RWPE2 (cell line): Measurements from ENCODE around the gene GUCY2D.

Experiments used
- ATAC-seq: fragments of 200-7000 bp; cut with Tn5 transposase; 3 replicates; pipeline ENCODE4 v1.9.1; 2021; ENCODE audit warnings: low read depth
- DNase-seq: peaks from one replicate; pipeline ENCODE4 v3.0.0-alpha.2; 2020; ENCODE audit warnings: low spot score
- H3K27ac ChIP-seq: fragments of 450-650 bp; 2 replicates; pipeline ENCODE4 v1.5.1; 2017; ENCODE audit warnings: mild to moderate bottlenecking; ENCODE audit not compliant: poor library complexity, severe bottlenecking
- H3K27me3 ChIP-seq: fragments of 250-450 bp; sonication (Bioruptor Pico); 2 replicates; pipeline ENCODE4 v1.5.1; 2021; ENCODE audit warnings: mild to moderate bottlenecking, moderate library complexity; ENCODE audit not compliant: insufficient read depth, poor library complexity, severe bottlenecking
- H3K36me3 ChIP-seq: fragments of 250-450 bp; sonication (Bioruptor Pico); 2 replicates; pipeline ENCODE4 v1.5.1; 2020; ENCODE audit warnings: low read depth, mild to moderate bottlenecking, moderate library complexity
- H3K4me1 ChIP-seq: fragments of 250-450 bp; sonication (Bioruptor Pico); 2 replicates; pipeline ENCODE4 v1.5.1; 2021; ENCODE audit warnings: mild to moderate bottlenecking, moderate library complexity; ENCODE audit not compliant: insufficient read depth, poor library complexity, severe bottlenecking
- H3K4me3 ChIP-seq: fragments of 250-450 bp; sonication (Bioruptor Pico); 2 replicates; pipeline ENCODE4 v1.5.1; 2021; ENCODE audit warnings: mild to moderate bottlenecking, moderate library complexity; ENCODE audit not compliant: severe bottlenecking
- H3K9me3 ChIP-seq: fragments of 250-450 bp; sonication (Bioruptor Pico); 2 replicates; pipeline ENCODE4 v1.5.1; 2021; ENCODE audit warnings: mild to moderate bottlenecking, moderate library complexity; ENCODE audit not compliant: severe bottlenecking
- CTCF ChIP-seq: fragments of 450-650 bp; IDR thresholded peaks from one replicate; pipeline ENCODE4 v1.5.1; 2017; ENCODE audit warnings: mild to moderate bottlenecking, moderate library complexity; ENCODE audit not compliant: poor library complexity, severe bottlenecking

The GUCY2D gene

DNA sequence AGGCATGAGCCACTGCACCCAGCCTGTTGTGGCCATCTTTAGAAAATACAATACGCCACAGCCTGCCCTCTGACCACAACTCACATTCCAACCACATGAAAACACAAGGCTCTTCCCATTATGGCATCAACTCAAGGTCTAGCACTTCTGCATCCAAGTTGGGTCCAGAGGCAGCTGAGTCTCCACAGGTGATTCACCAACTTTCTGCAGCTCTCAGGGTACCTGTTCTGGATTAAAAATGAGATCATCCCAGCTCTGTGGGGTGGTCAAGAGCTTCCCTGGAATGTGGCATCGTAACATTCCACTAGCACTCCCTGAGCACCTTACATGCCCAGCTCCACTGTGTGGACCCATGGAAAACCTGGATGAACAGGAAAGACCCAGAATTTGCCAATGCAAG, 9.9 kb upstream of the GUCY2D start:
- ATAC-seq: peak; percentile 76
- Histone ChIP-seq H3K9me3 (no peaks in the 10 kb centered on the region), H3K36me3 (no peaks in the 10 kb centered on the region), H3K27me3 (no peaks in the 10 kb centered on the region), H3K4me1 (peaks cover 5% of the 10 kb centered on the region), H3K27ac (peak overlapping the region; percentile 12), H3K4me3 (no peak overlapping the region)
- TF ChIP-seq CTCF: no peak
- DNase-seq: no peak

DNA sequence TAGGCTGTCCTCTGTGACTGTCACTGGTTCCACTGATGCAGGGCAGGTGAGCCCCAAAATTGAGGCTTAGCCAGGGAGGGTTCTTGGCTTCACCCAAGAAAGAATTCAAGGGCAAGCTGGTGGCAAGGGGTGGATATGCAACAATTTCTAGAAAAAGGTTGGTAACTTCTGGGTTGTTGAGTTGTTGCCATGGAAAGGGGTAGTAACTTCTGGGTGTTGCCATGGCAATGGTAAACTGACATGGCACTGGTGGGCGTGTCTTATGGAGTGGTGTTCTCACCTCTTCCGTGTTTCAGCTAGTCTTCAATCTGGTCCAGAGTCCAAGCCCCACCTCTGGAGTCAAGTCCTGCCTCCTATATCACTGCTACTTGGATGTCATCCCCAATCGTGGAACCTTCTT, 9.5 kb upstream of the GUCY2D start:
- H3K36me3 ChIP-seq: no peaks in the 10 kb centered on the region
- DNase-seq (no peak), ATAC-seq (no peak)

DNA sequence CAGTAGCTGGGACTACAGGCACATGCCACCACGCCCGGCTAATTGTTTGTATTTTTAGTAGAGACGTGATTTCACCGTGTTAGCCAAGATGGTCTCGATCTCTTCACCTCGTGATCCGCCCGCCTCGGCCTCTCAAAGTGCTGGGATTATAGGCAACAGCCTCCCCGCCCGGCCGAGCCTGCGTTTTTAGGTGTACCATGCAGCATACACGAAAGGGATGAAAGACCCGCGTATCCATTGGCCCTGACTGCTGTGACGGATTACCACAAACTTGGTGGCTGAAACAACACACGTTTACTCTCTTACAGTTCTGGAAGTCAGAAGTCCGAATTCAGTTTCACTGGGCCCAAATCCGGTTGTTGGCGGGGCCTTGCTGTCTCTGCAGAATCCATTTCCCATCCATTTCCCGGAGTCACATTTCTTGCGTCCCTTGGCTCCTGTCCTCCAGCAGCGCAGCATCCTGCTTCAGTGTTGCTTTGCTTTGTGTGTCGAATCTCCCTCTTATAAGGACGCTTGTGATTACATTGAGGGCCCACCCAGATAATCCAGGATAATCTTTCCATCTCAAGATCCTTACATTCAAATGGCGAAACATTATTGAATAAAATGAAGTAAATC, 8.3 kb upstream of the GUCY2D start:
- ATAC-seq: no peak
- Histone ChIP-seq H3K36me3 (no peaks in the 10 kb centered on the region), H3K27me3 (no peaks in the 10 kb centered on the region), H3K4me3 (no peak overlapping the region), H3K4me1 (peaks cover 5% of the 10 kb centered on the region), H3K9me3 (no peaks in the 10 kb centered on the region), H3K27ac (no peak overlapping the region)
- TF ChIP-seq CTCF: no peak
- DNase-seq: no peak

More for the DNA sequence above, 9.5 kb upstream of the GUCY2D start:
- H3K4me1 ChIP-seq: peaks cover 5% of the 10 kb centered on the region
- no peaks in the 10 kb centered on the region for H3K9me3 ChIP-seq
- no peak overlapping the region for H3K4me3 ChIP-seq
- peak overlapping the region; percentile 12 for H3K27ac ChIP-seq
- TF ChIP-seq CTCF: no peak
- no peaks in the 10 kb centered on the region for H3K27me3 ChIP-seq

DNA sequence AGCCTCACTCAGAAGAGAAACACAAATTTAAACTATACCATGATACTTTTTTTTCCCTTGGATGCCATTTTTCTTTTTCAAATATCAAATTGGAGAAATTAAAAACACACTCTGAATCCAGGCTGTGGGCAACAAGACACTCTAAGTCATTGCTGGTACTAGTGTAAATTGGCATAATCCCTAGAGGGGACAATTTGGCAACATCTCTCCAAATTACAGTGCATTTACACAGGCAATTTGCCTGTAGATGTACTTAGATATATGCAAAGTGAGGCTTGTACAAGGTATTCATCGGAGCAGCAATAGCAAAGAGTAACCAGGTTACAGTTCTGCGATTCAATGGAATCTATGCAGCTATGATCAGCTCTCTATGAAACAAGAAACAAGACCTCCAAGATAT, 6.7 kb upstream of the GUCY2D start:
- Histone ChIP-seq H3K4me1 (peaks cover 5% of the 10 kb centered on the region), H3K36me3 (no peaks in the 10 kb centered on the region), H3K9me3 (no peaks in the 10 kb centered on the region), H3K27ac (no peak overlapping the region), H3K4me3 (no peak overlapping the region), H3K27me3 (no peaks in the 10 kb centered on the region)
- DNase-seq (no peak), ATAC-seq (no peak)
- TF ChIP-seq CTCF: no peak

DNA sequence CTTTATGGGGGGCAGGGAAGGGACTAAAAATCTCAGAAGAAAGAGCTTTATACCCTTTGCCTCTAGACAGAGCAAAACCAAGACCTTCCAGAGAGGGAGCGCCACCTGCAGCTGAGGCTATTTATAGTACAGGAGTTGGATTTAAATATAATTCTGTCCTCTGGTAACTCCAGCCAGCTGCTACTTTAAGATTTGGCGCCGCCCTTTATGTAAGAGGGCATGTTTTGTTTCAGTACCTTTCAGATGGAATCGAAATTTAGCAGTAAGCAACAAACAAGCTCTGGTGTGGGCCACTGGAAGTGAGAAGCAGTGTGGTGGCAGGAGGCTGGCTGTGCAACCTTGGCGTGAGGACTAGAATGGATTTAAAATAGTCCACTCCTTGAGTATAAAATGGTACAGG, 5.2 kb upstream of the GUCY2D start:
- Histone ChIP-seq H3K4me3 (no peak overlapping the region), H3K36me3 (no peaks in the 10 kb centered on the region), H3K4me1 (peaks cover 5% of the 10 kb centered on the region), H3K9me3 (no peaks in the 10 kb centered on the region), H3K27ac (no peak overlapping the region), H3K27me3 (peaks cover 9% of the 10 kb centered on the region)
- peak; percentile 49 for TF ChIP-seq CTCF
- DNase-seq: no peak
- ATAC-seq: no peak
